ENCODE results near the gene LMNB1.
A peak's percentile ranks its signal among the peaks of the same experiment; 100 is the strongest.
"Not testable (repeated sequence)": the region's sequence is repeated elsewhere in the genome, so short reads cannot be mapped to it uniquely, and the experiment has no call there.

The LMNB1 gene

DNA sequence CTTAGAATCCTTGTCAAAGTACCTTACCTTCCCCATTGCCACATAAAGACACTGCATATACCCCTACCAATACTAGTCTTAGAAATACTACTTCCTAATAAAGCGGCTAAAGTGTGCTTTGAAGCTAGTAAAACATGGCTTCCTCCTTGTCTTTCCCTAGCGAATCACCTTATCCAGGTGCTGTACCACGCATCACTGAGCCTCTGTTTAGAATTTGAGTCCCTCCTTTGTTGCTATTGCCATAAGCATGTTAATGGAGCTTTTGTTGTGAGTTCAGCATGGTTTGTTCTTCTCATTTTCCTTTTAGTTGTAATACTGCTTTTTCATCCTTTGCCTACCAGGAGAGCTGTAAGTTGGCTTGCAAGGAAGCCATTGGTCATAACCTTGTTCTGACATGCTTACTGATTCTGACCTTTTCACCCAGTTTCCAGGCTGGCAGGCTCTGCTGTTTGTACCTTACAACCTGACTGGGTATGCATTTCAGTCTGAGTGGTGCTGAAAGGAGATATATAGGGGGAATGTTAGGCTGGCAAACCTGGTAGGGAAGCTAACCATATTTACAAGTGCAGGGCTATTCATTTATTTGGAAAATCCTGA lies 49.8 kb downstream of the LMNB1 start:
- Histone ChIP-seq H3K27me3 (ENCODE audit: control insufficient read depth, insufficient read depth, low read length) (no peaks in the 10 kb centered on the region), H3K9ac (ENCODE audit: low read depth, low read length) (no peak overlapping the region), H3K27ac (ENCODE audit: low read depth, low read length) (peak overlapping the region; percentile 59), H3K36me3 (ENCODE audit: control insufficient read depth, insufficient read depth, low read length) (peaks cover 98% of the 10 kb centered on the region), H3K9me3 (ENCODE audit: control insufficient read depth, insufficient read depth, low read length) (no peaks in the 10 kb centered on the region), H3K4me1 (ENCODE audit: control insufficient read depth, insufficient read depth, low read length) (peaks cover 19% of the 10 kb centered on the region), H3K4me3 (ENCODE audit: low read depth, low read length) (no peak overlapping the region; the same call in 1 of the 2 replicates)

- H3K4me1 ChIP-seq (ENCODE audit: control insufficient read depth, insufficient read depth, low read length): peaks cover 19% of the 10 kb centered on the region
- no peak overlapping the region for H3K4me3 ChIP-seq (ENCODE audit: low read depth, low read length)
- H3K27me3 ChIP-seq (ENCODE audit: control insufficient read depth, insufficient read depth, low read length): no peaks in the 10 kb centered on the region
- H3K9ac ChIP-seq (ENCODE audit: low read depth, low read length): no peak overlapping the region
- no peaks in the 10 kb centered on the region for H3K9me3 ChIP-seq (ENCODE audit: control insufficient read depth, insufficient read depth, low read length)
- peaks cover 97% of the 10 kb centered on the region for H3K36me3 ChIP-seq (ENCODE audit: control insufficient read depth, insufficient read depth, low read length)
- H3K27ac ChIP-seq (ENCODE audit: low read depth, low read length): no peak overlapping the region
Observed at GRCh38 chr5:126829098-126829497, 52.2 kb downstream of the LMNB1 start.

DNA sequence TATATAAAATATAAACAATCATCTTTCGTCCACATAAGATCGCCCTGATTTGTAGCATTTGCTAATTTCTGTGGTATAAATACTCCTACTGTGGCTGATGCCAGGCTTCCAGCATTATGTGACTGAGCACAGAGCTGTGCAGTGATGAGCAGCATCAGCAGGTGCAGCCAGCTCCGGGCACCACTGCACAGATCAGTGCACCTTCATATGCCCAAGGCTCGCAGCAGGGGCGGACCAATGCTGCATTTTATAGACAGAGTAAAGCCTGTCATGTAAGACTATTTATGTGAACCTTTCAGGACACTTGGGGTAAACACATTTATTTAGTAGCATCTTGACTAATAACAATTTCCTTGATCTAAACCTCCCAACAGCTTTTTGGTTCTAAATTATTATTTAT lies 53.1 kb downstream of the LMNB1 start:
- Histone ChIP-seq H3K27me3 (ENCODE audit: control insufficient read depth, insufficient read depth, low read length) (no peaks in the 10 kb centered on the region), H3K36me3 (ENCODE audit: control insufficient read depth, insufficient read depth, low read length) (peaks cover 98% of the 10 kb centered on the region), H3K4me3 (ENCODE audit: low read depth, low read length) (no peak overlapping the region), H3K9ac (ENCODE audit: low read depth, low read length) (no peak overlapping the region), H3K27ac (ENCODE audit: low read depth, low read length) (no peak overlapping the region), H3K4me1 (ENCODE audit: control insufficient read depth, insufficient read depth, low read length) (peaks cover 19% of the 10 kb centered on the region), H3K9me3 (ENCODE audit: control insufficient read depth, insufficient read depth, low read length) (no peaks in the 10 kb centered on the region)

DNA sequence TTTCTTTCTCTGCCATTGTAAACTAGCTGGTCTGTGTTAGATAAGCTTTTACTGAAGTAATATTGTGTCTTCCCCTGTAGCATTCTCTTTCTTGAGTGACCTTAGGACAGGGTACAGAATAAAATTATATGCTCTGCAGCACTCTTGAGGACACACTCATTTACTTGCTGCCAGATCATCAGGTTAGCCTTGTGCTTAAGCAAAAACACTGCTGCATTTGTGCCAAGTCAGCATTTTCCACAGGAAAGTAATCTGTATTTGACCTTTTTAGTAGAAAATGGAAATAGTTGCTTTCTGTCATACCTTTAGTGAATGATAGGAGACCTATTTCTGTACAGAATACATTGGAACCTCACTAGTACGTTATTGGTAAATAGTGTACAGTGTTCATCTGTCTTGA lies 54.2 kb downstream of the LMNB1 start:
- Histone ChIP-seq H3K4me1 (ENCODE audit: control insufficient read depth, insufficient read depth, low read length) (peaks cover 10% of the 10 kb centered on the region), H3K9ac (ENCODE audit: low read depth, low read length) (no peak overlapping the region), H3K9me3 (ENCODE audit: control insufficient read depth, insufficient read depth, low read length) (no peaks in the 10 kb centered on the region), H3K36me3 (ENCODE audit: control insufficient read depth, insufficient read depth, low read length) (peaks cover 98% of the 10 kb centered on the region), H3K27me3 (ENCODE audit: control insufficient read depth, insufficient read depth, low read length) (no peaks in the 10 kb centered on the region), H3K4me3 (ENCODE audit: low read depth, low read length) (no peak overlapping the region), H3K27ac (ENCODE audit: low read depth, low read length) (no peak overlapping the region)

DNA sequence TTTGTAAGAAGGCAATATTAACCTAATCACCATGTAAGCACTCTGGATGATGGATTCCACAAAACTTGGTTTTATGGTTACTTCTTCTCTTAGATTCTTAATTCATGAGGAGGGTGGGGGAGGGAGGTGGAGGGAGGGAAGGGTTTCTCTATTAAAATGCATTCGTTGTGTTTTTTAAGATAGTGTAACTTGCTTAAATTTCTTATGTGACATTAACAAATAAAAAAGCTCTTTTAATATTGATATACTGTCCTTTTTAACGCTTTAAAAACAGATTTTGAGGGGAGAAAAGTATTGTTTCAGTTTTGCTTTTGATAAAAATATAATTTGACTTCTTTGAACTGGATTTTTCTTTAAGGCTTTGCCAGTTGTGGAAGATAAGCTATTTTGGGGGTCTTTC lies 59.8 kb downstream of the LMNB1 start:
- Histone ChIP-seq H3K27me3 (ENCODE audit: control insufficient read depth, insufficient read depth, low read length) (no peaks in the 10 kb centered on the region), H3K27ac (ENCODE audit: low read depth, low read length) (no peak overlapping the region), H3K4me1 (ENCODE audit: control insufficient read depth, insufficient read depth, low read length) (peaks cover 26% of the 10 kb centered on the region), H3K9me3 (ENCODE audit: control insufficient read depth, insufficient read depth, low read length) (no peaks in the 10 kb centered on the region), H3K4me3 (ENCODE audit: low read depth, low read length) (no peak overlapping the region), H3K36me3 (ENCODE audit: control insufficient read depth, insufficient read depth, low read length) (peaks cover 75% of the 10 kb centered on the region), H3K9ac (ENCODE audit: low read depth, low read length) (no peak overlapping the region)

- H3K27me3 ChIP-seq (ENCODE audit: control insufficient read depth, insufficient read depth, low read length): no peaks in the 10 kb centered on the region
- no peak overlapping the region for H3K9ac ChIP-seq (ENCODE audit: low read depth, low read length)
- H3K4me3 ChIP-seq (ENCODE audit: low read depth, low read length): no peak overlapping the region
- no peaks in the 10 kb centered on the region for H3K9me3 ChIP-seq (ENCODE audit: control insufficient read depth, insufficient read depth, low read length)
- H3K36me3 ChIP-seq (ENCODE audit: control insufficient read depth, insufficient read depth, low read length): peaks cover 71% of the 10 kb centered on the region
- peaks cover 26% of the 10 kb centered on the region for H3K4me1 ChIP-seq (ENCODE audit: control insufficient read depth, insufficient read depth, low read length)
- no peak overlapping the region for H3K27ac ChIP-seq (ENCODE audit: low read depth, low read length)
Observed at GRCh38 chr5:126837242-126837641, 60.3 kb downstream of the LMNB1 start.

GRCh38 chr5:126837906-126838539 lies 61.1 kb downstream of the LMNB1 start:
- Histone ChIP-seq H3K27ac (ENCODE audit: low read depth, low read length) (peak overlapping the region; percentile 53), H3K9ac (ENCODE audit: low read depth, low read length) (no peak overlapping the region), H3K36me3 (ENCODE audit: control insufficient read depth, insufficient read depth, low read length) (peaks cover 63% of the 10 kb centered on the region), H3K4me1 (ENCODE audit: control insufficient read depth, insufficient read depth, low read length) (peaks cover 26% of the 10 kb centered on the region), H3K4me3 (ENCODE audit: low read depth, low read length) (no peak overlapping the region), H3K27me3 (ENCODE audit: control insufficient read depth, insufficient read depth, low read length) (no peaks in the 10 kb centered on the region), H3K9me3 (ENCODE audit: control insufficient read depth, insufficient read depth, low read length) (no peaks in the 10 kb centered on the region)

DNA sequence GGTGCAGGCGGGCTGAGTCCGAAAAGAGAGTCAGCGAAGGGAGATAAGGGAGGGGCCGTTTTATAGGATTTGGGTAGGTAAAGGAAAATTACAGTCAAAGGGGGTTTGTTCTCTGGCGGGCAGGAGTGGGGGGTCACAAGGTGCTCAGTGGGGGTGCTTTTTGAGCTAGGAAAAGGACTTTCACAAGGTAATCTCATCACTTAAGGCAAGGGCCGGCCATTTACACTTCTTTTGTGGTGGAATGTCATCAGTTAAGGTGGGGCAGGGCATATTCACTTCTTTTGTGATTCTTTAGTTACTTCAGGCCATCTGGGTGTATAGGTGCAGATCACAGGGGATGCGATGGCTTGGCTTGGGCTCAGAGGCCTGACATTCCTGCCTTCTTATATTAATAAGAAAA lies 62.5 kb downstream of the LMNB1 start:
- H3K27me3 ChIP-seq (ENCODE audit: control insufficient read depth, insufficient read depth, low read length); H3K9me3 ChIP-seq (ENCODE audit: control insufficient read depth, insufficient read depth, low read length): not testable (repeated sequence)
- Histone ChIP-seq H3K36me3 (ENCODE audit: control insufficient read depth, insufficient read depth, low read length) (peaks cover 49% of the 10 kb centered on the region), H3K4me1 (ENCODE audit: control insufficient read depth, insufficient read depth, low read length) (peaks cover 26% of the 10 kb centered on the region), H3K9ac (ENCODE audit: low read depth, low read length) (peak overlapping the region; percentile 55; the same call in 1 of the 2 replicates), H3K4me3 (ENCODE audit: low read depth, low read length) (0 out of 2 replicates have a peak overlapping the region, but pooled peaks have one; percentile 24), H3K27ac (ENCODE audit: low read depth, low read length) (peak overlapping the region; percentile 89)

DNA sequence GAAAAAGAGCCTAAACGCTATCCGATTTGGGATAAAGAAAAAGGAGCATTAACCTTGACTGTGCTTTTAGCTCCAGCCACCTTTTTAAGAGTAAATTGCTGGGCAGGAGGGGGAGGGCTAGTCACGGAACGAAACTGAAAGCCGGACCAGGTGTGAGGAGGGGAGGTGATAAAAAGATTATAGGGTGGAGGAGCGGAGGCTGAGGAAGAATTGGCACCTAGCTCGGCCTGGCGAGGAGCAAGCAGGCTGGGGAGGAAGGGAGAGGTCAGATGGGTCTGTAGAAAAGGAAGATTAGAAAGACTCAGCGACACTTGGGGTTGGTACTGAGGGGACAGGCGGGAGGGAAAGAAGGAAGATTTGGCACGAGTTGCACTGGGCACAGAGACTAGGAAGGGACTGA lies 66.4 kb downstream of the LMNB1 start:
- H3K27me3 ChIP-seq (ENCODE audit: control insufficient read depth, insufficient read depth, low read length); H3K9ac ChIP-seq (ENCODE audit: low read depth, low read length); H3K27ac ChIP-seq (ENCODE audit: low read depth, low read length); H3K9me3 ChIP-seq (ENCODE audit: control insufficient read depth, insufficient read depth, low read length): not testable (repeated sequence)
- Histone ChIP-seq H3K4me1 (ENCODE audit: control insufficient read depth, insufficient read depth, low read length) (peaks cover 42% of the 10 kb centered on the region), H3K36me3 (ENCODE audit: control insufficient read depth, insufficient read depth, low read length) (peaks cover 10% of the 10 kb centered on the region; the same call in 1 of the 2 replicates), H3K4me3 (ENCODE audit: low read depth, low read length) (peak overlapping the region; percentile 67)

- peak overlapping the region; percentile 66 for H3K4me3 ChIP-seq (ENCODE audit: low read depth, low read length)
- H3K36me3 ChIP-seq (ENCODE audit: control insufficient read depth, insufficient read depth, low read length); H3K9me3 ChIP-seq (ENCODE audit: control insufficient read depth, insufficient read depth, low read length); H3K27me3 ChIP-seq (ENCODE audit: control insufficient read depth, insufficient read depth, low read length): not testable (repeated sequence)
- H3K27ac ChIP-seq (ENCODE audit: low read depth, low read length): peak overlapping the region; percentile 88
- peak overlapping the region; percentile 63; the same call in 1 of the 2 replicates for H3K9ac ChIP-seq (ENCODE audit: low read depth, low read length)
- H3K4me1 ChIP-seq (ENCODE audit: control insufficient read depth, insufficient read depth, low read length): peaks cover 44% of the 10 kb centered on the region
Observed at GRCh38 chr5:126845470-126846070, 68.6 kb downstream of the LMNB1 start.

DNA sequence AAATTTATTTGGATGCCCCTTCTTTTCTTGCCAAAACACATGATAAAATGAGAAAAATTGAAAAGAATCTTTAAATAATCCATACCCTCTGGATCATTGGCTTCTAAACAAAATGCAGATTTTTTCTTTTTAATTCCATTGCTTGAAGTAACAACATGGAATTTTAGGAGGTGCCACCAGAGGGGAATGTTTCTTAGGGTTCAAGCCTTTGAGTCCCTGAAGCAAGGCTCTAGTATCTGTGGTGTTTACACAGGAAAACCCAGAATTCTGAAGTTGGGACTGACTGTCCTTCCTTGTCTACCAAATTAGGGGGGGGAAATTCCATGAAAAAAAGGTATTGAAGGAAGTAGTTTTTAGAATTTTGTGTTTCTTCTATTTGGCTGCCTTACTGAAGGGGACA lies 69.4 kb downstream of the LMNB1 start:
- Histone ChIP-seq H3K4me3 (ENCODE audit: low read depth, low read length) (peak overlapping the region; percentile 66), H3K36me3 (ENCODE audit: control insufficient read depth, insufficient read depth, low read length) (no peaks in the 10 kb centered on the region), H3K27ac (ENCODE audit: low read depth, low read length) (peak overlapping the region; percentile 88), H3K27me3 (ENCODE audit: control insufficient read depth, insufficient read depth, low read length) (no peaks in the 10 kb centered on the region), H3K9ac (ENCODE audit: low read depth, low read length) (no peak overlapping the region), H3K9me3 (ENCODE audit: control insufficient read depth, insufficient read depth, low read length) (no peaks in the 10 kb centered on the region), H3K4me1 (ENCODE audit: control insufficient read depth, insufficient read depth, low read length) (peaks cover 41% of the 10 kb centered on the region)
